CD4-positive, alpha-beta T cell treated with Interleukin-6 for 4 hours (primary cell): ENCODE data around the gene ATP6V0E1.

Experiments used
- DNase-seq: peaks from one replicate; pipeline ENCODE4 v3.0.0-alpha.2; 2020; ENCODE audit warnings: mixed read lengths

The ATP6V0E1 gene

GRCh38 chr5:172957458-172957857 is 26.1 kb upstream of the ATP6V0E1 start:
- no peak for DNase-seq

- peak; percentile 71 for DNase-seq
These were observed 25.1 kb upstream of the ATP6V0E1 start for GRCh38 chr5:172958331-172959046.

GRCh38 chr5:172959824-172960799 is 23.5 kb upstream of the ATP6V0E1 start:
- DNase-seq, result no peak

GRCh38 chr5:172969921-172970320 is 13.7 kb upstream of the ATP6V0E1 start:
- no peak for DNase-seq

GRCh38 chr5:172971482-172971881 is 12.1 kb upstream of the ATP6V0E1 start:
- no peak for DNase-seq

GRCh38 chr5:172972552-172972951 is 11.0 kb upstream of the ATP6V0E1 start:
- DNase-seq, result no peak

GRCh38 chr5:172973127-172973916 is 10.2 kb upstream of the ATP6V0E1 start:
- no peak for DNase-seq

- no peak for DNase-seq
These were observed 9.6 kb upstream of the ATP6V0E1 start for GRCh38 chr5:172973931-172974330.

GRCh38 chr5:172975289-172975688 is 8.3 kb upstream of the ATP6V0E1 start:
- DNase-seq, result no peak

GRCh38 chr5:172979778-172980177 is 3.8 kb upstream of the ATP6V0E1 start:
- DNase-seq, result no peak

GRCh38 chr5:172981931-172982330 is 1.6 kb upstream of the ATP6V0E1 start:
- DNase-seq, result no peak

GRCh38 chr5:172984244-172984953 is 828 bp downstream of the ATP6V0E1 start:
- peak; percentile 72 for DNase-seq

GRCh38 chr5:172985596-172985995 is 2.0 kb downstream of the ATP6V0E1 start:
- DNase-seq, result no peak

GRCh38 chr5:172988276-172988675 is 4.7 kb downstream of the ATP6V0E1 start:
- DNase-seq, result no peak

GRCh38 chr5:172990776-172991175 is 7.2 kb downstream of the ATP6V0E1 start:
- DNase-seq, result no peak

- DNase-seq, result no peak
These were observed 10.8 kb downstream of the ATP6V0E1 start for GRCh38 chr5:172994405-172994804.

- DNase-seq, result no peak
These were observed 15.9 kb downstream of the ATP6V0E1 start for GRCh38 chr5:172999372-172999973.

GRCh38 chr5:172999974-173000373 is 16.4 kb downstream of the ATP6V0E1 start:
- no peak for DNase-seq

GRCh38 chr5:173001229-173001841 is 17.8 kb downstream of the ATP6V0E1 start:
- DNase-seq, result no peak

- no peak for DNase-seq
These were observed 19.8 kb downstream of the ATP6V0E1 start for GRCh38 chr5:173003360-173003759.

GRCh38 chr5:173004013-173004412 is 20.4 kb downstream of the ATP6V0E1 start:
- no peak for DNase-seq
